ENCODE data around the gene CNTD1.
"Not testable (repeated sequence)": the region's sequence is repeated elsewhere in the genome, so short reads cannot be mapped to it uniquely, and the experiment has no call there.

The CNTD1 gene

DNA sequence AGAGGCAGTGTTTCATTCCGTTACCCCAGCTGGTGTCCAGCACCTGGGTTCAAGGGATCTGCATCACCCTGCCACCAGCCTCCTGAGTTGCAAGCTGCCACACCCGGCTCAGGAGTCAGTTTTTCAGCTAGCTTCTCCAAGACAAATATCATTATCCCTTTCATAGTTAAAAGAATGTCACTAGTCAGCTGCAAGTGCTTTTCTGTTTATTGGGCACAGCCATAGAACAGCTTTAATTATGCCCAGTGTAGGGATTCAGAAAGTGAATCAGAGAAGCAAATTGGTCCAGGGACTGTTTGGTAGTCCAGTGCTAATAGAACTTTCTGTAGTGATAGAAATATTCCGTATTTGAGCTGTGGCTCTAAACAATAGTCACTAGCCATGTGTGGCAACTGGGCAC, 49.4 kb downstream of the CNTD1 start:
- no peak for DNase-seq

GRCh38 chr17:42849031-42849430, 50.4 kb downstream of the CNTD1 start:
- DNase-seq: no peak

GRCh38 chr17:42849451-42850181, 51.0 kb downstream of the CNTD1 start:
- DNase-seq: peak; percentile 85

DNA sequence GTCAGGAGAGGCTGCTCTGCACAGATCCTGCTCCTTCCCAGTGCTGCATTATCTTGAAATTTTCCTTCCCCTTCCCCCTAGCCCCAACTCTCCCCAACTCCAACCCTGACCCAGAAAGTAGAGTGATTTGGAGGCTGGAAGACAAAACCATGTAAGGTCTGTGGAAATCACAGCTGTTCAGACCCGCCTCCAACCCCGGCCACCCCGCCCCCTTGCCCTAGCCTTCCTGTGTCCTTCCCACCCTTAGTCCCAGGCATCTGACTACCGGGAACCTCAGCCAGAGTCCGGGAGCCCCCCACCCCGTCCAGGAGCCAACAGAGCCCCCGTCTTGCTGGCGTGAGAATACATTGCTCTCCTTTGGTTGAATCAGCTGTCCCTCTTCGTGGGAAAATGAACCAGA, 52.3 kb downstream of the CNTD1 start, which contains the start of gene AOC3:
AOC3 (plus strand) TSS at position 246 of the 400 bp plus-strand sequence; CDS start at position 391, 145 bp downstream.
- no peak for DNase-seq

GRCh38 chr17:42851371-42852240, 52.9 kb downstream of the CNTD1 start:
- not testable (repeated sequence) for DNase-seq

DNA sequence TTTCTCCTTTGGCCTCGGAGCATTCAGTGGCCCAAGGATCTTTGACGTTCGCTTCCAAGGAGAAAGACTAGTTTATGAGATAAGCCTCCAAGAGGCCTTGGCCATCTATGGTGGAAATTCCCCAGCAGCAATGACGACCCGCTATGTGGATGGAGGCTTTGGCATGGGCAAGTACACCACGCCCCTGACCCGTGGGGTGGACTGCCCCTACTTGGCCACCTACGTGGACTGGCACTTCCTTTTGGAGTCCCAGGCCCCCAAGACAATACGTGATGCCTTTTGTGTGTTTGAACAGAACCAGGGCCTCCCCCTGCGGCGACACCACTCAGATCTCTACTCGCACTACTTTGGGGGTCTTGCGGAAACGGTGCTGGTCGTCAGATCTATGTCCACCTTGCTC, 53.7 kb downstream of the CNTD1 start:
- no peak for DNase-seq

DNA sequence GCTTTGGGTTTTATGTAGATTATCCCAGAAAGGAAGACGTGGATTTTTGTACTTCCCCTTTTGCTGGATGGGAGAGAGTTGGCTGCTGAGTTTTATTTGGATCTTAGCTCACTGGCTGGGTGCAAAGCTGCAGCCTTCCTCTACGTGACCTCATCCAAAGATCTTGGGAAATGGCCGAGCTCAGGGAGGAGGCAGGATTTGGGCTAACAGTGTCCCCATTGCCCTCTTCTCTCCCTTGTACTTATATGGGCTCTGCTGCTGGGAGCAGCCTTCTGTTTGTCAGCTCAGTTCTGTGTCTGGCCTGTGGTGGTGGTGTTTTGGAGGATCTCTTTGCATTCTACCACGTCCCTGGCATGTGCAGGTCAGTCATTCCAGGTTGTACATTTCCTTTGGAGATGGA, 54.3 kb downstream of the CNTD1 start:
- DNase-seq: peak; percentile 38

GRCh38 chr17:42853597-42853967, 54.9 kb downstream of the CNTD1 start:
- peak; percentile 89 for DNase-seq

GRCh38 chr17:42853968-42854790, 55.5 kb downstream of the CNTD1 start:
- DNase-seq: peak; percentile 46

- no peak for DNase-seq
Observed at GRCh38 chr17:42855048-42855596, 56.5 kb downstream of the CNTD1 start.

GRCh38 chr17:42856093-42856492, 57.4 kb downstream of the CNTD1 start:
- not testable (repeated sequence) for DNase-seq

DNA sequence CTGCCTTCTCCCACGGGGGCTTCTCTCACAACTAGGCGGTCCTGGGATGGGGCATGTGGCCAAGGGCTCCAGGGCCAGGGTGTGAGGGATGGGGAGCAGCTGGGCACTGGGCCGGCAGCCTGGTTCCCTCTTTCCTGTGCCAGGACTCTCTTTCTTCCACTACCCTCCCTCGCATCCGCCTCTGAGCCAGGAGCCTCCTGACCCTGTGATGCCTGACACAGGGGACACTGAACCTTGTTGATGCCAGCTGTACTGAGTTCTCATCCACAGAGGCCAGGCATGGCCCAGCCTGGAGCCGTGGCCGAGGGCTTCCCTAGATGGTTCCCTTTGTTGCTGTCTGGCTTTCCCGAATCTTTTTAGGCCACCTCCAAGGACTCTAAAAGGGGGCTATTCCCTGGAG, 57.9 kb downstream of the CNTD1 start:
- DNase-seq: not testable (repeated sequence)

GRCh38 chr17:42857389-42857788, 58.7 kb downstream of the CNTD1 start:
- DNase-seq: no peak
